Tongue (tissue), 2 donors: Measurements from ENCODE around the gene PLPPR3. TPM values are rescaled to one million over a fixed set of nuclear protein-coding genes. Genes with fewer than 3 reads are reported as not detected.
A peak's percentile ranks its signal among the peaks of the same experiment; 100 is the strongest.
"Not testable (repeated sequence)": the region's sequence is repeated elsewhere in the genome, so short reads cannot be mapped to it uniquely, and the experiment has no call there.

Experiments used
- DNase-seq: peaks from one replicate; pipeline ENCODE4 v3.0.0-alpha.2; 2015
- total RNA-seq: library from RNA; depleted of rRNA; stranded (reverse); fragments of >200 nt; gene quantifications from one replicate; pipeline ENCODE4 v1.2.3, GENCODE V29; 2014

The PLPPR3 gene
- total RNA-seq = 0.31 TPM

- DNase-seq = no peak
These were observed at the start of gene PLPPR3 for GRCh38 chr19:821825-822503. Gene PLPPR3, minus strand, starts transcription at chr19:821955. Its CDS starts 396 bp downstream, at chr19:821559.

DNA sequence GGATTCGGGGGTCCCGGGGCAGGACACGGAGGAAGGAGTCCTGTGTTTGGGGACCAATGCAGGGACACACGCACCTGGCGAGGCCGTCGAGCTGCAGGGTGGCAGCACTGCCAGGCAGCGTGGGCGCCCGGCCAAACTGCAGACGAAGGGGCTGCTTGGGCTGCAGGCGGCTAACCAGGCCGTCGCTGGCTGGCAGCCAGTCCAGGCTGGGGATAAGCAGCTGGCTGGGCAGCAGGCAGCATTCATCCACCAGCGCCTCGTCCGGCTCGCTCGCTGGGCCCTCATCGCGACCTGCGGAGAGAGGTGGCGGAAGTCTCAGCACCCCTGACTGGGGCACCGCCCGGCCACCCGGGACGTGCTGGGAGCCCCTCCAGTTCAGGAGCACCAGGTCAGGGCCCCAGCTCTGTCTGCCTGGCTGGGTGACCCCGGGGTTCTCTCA, 49.2 kb upstream of the PLPPR3 start:
- peak; percentile 87 for DNase-seq

- DNase-seq = no peak
These were observed 48.6 kb upstream of the PLPPR3 start for GRCh38 chr19:870314-870713.

DNA sequence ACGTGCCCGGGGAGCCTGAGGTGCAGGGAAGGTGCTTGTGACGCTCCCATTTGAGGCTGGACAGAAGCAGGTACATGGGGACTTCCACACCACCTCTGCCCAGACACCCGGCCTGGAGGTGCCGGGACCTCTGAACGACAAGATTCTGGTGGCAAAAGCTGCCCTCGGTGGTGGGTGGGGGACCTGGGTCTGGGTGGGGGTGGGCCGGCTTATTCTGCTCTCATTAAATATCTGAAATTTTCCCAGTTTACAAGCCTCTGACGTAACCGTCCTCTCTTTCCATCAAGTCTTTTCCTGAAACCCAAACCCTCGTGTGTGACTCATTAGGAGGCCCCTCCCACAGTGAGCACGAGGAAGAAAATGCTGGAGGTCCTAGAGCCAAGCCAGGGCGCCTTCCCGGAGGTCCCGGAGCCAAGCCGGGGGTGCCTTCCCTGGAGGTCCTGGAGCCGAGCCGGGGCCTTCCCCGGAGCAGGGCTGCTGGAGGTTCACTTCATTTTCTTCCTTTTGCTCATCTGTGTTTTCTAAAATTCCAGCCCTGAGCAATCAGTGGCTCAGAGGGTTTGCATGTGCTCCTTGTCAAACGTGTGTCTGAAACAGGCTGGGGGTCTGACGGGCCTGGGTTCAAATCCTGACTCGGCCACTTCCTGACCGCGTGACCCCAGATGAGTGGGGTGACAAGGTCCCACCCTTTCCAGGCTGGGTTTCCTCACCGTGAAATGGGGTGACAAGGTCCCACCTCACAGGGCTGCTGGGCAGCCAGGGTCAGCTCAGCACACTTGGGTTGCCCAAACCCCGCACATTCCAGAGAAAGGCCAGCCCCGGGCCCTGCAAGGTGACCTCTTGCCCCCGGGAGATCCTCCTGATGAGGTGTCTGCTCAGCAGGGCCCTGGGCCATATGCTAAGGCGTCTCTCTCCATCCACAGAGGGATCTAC, 47.8 kb upstream of the PLPPR3 start:
- peak; percentile 62 for DNase-seq

DNA sequence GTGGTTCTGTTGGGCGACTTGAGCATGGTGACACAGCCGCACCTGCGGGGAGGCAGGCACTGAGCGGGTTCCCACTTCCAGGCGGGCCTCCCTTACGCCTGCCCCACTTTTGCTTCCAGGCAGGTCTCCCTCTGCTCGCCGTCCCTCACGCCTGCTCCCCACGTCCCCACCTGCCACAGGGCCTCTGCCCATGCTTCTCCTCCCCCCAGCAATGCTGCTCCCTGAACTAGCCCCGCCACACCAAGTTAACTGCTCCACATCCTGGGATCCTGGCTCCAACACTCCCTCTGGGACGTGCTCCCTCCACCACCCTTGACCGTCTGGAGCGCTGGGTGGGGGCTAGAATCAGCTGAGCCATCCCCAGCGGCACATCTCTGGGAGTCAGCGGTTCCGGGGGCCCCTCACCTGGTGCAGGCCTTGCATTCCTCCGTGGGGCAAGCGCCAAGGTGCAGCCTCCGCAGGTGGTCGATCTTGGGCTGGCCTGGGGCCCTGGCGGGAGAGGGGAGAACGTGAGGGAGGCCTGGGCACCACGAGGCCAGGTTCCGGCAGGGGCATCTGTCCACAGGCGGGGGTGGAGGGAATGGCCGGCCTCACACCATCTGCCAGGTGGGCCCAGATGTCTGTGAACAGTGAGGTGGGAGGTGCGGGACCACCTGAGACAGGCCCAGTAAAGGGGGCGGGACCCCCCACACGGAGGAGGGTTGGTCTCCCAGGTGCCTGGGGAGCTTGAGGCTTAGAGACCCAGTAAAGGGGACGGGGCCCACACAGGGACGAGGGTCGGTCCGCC, 46.9 kb upstream of the PLPPR3 start:
- no peak for DNase-seq

DNA sequence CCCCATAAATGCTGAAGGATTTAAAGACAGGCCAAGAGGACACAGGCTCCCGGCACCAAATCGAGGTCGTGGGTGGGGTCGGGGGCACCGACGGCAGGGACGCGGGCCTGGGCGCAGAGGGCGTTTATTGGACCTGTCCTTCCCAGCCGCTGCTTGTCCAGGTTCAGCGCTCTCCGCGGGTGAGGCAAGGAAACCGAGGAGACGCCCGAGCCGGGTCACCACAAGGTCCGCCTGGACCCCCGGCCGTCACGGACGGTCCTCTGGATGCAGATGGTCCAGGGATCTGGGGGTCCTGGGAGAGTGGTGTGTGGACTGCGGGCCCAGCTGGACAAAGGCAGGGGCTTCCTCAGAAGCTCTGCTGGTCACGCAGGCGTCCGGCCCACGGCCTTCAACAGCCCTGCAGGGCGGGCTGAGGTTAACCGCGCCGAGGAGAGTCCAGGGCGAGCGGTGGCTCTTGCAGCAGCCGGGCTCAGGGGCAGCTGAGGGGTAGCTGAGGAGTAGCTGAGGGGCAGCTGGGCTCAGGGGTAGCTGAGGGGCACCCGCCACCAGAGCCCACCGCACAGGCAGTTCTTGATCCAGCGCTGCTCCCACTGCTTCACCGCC, 46.2 kb upstream of the PLPPR3 start:
- no peak for DNase-seq

GRCh38 chr19:867301-867793, 45.6 kb upstream of the PLPPR3 start:
- peak; percentile 51 for DNase-seq

- DNase-seq = no peak
These were observed 45.1 kb upstream of the PLPPR3 start for GRCh38 chr19:866769-867300.

- DNase-seq = no peak
These were observed 41.5 kb upstream of the PLPPR3 start for GRCh38 chr19:863315-863620.

- DNase-seq = peak; percentile 67
These were observed 41.0 kb upstream of the PLPPR3 start for GRCh38 chr19:862581-863314.

DNA sequence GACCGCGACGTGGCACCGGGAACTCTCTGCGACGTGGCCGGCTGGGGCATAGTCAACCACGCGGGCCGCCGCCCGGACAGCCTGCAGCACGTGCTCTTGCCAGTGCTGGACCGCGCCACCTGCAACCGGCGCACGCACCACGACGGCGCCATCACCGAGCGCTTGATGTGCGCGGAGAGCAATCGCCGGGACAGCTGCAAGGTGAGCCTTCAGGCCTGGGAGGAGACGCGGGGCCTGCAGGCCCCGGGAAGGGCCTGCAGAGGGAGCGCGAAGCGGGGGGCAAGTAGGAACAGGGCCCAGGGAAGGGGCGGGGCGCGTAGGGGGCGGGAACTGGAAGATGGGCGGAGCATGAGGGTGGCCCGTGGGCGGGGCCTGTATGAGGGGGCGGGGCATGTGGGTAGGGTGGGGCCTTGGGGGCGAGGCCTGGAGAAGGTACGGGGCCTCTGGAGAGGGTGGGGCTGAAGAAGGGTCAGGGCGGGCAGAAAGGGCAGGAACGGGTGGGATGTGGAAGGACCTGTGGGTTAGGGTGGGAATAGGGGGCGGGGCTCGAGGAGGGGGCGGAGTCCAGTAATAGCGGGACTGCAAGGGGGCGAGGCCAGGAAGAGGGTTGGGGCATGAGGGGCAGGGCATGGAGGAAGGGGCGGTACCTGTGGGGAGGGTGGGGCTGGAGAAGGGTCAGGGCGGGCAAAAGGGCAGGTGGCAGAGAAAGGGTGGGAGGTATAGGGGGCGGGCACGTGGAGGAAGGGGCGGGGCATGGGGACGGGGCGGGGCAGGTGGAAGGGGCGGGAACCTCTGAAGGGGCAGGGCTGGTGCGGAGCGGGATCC, 40.2 kb upstream of the PLPPR3 start:
- DNase-seq = peak; percentile 37

DNA sequence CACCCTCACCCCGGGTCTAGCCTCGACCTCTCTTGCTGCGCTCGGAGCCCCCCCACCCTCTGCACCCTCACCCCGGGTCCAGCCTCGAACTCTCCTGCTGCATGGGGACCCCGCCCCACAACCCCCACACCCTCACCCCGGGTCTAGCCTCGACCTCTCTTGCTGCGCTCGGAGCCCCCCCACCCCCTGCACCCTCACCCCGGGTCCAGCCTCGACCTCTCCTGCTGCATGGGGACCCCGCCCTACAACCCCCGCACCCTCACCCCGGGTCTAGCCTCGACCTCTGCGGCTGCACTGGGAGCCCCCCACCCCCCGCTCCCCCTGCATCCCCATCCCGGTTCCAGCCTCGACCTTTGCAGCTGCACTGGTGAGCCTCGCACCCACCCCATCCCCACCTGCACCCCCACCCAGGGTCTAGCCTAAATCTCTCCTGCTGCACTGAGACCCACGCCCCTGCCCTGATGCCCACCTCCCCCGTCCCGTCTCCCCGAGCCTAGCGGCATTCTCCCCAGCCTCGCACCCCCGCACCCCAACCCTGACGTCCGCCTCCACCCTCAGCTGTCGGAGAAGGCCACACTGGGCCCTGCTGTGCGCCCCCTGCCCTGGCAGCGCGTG, 39.5 kb upstream of the PLPPR3 start:
- no peak for DNase-seq

DNA sequence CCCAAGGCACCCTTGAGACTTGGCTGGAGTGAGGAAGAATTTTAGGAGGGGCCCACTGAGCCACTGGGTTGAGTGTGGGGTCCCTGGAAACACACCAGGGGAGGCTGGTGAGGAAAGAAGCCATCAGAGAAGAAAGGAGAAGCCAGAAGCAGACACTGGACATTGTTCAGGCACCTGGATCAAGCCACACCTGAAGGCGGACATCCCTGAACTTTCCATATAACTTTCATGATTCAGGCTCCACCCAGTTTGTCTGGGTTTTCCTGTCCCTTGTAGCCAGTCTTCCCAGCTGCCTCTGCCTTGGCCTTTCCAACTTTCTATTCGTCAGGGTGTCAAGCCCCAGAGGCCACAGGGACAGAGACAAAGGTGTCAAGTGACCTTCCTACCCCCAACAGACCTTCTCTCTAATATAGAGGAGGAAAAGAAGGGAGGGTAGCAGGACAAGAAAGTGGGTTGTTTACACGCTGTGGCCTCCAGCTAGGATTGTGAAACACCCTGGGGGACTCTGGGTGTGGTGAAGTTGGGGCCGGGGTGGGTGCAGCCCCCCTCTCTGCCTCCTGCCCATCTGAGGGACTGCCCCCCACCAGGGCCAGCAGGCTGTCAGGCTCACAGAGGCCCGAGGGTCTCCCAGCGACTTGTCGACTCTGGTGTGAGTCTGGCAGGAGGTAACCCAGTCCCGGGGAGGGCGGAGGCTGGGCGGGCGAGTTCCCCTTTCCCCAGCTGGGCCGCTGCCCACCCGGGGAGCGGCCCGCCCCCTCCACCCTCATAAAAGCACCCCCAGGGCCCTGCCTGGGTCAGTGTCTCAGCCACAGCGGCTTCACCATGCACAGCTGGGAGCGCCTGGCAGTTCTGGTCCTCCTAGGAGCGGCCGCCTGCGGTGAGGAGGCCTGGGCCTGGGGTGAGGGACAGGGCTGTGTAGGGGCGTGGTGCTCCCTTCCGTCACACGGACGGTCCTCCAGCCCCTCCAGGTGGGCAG, 37.4 kb upstream of the PLPPR3 start, which contains the start of gene CFD:
Gene CFD (plus strand): TSS at position 797 of the 976 bp plus-strand sequence. CDS start 26 bp downstream, at position 823.
- DNase-seq = no peak

- no peak for DNase-seq
These were observed 36.5 kb upstream of the PLPPR3 start for GRCh38 chr19:858284-858683.

GRCh38 chr19:855566-856120, 33.9 kb upstream of the PLPPR3 start:
- DNase-seq = no peak

- no peak for DNase-seq
These were observed 33.4 kb upstream of the PLPPR3 start for GRCh38 chr19:855142-855541.

- DNase-seq = no peak
These were observed 32.8 kb upstream of the PLPPR3 start for GRCh38 chr19:854549-854948.

GRCh38 chr19:853614-854220, 32.0 kb upstream of the PLPPR3 start:
- not testable (repeated sequence) for DNase-seq
